Panc1 (cell line): ENCODE data around the gene SPEF1.

ENCODE experiments used
- POLR2AphosphoS5 ChIP-seq: IDR thresholded peaks from 2 replicates; pipeline ENCODE4 v1.6.1; 2012; ENCODE audit warnings: mild to moderate bottlenecking, low read depth, low read length, moderate library complexity
- REST ChIP-seq, 2 experiments: IDR thresholded peaks; 2 replicates each; pipeline ENCODE4 v1.6.1; 2011 to 2012; ENCODE audit warnings: low read depth in 2 of 2, control low read depth in 1 of 2, low read length in 1 of 2, mild to moderate bottlenecking in 1 of 2, moderate library complexity in 1 of 2; ENCODE audit not compliant: insufficient read depth in 1 of 2
- SIN3A ChIP-seq: IDR thresholded peaks from 2 replicates; pipeline ENCODE4 v1.6.1; 2012; ENCODE audit warnings: low read depth, mild to moderate bottlenecking, low read length, moderate library complexity, borderline replicate concordance; ENCODE audit not compliant: insufficient read depth
- TCF7L2 ChIP-seq: IDR thresholded peaks from 2 replicates; pipeline ENCODE4 v1.6.1; 2011; ENCODE audit warnings: mild to moderate bottlenecking, low read depth, low read length, inconsistent platforms
- TF ChIP-seq, protein P1 (sequence below): fragments of 450-650 bp; IDR thresholded peaks from 2 replicates; pipeline ENCODE4 v1.5.1; 2017; ENCODE audit warnings: mild to moderate bottlenecking

- no peak for TF ChIP-seq REST (IDR thresholded peaks at IDR 0.05; ENCODE audit: insufficient read depth in 1 of 2, low read depth in 2 of 2, low read length in 1 of 2)
- TF ChIP-seq, protein P1, sequence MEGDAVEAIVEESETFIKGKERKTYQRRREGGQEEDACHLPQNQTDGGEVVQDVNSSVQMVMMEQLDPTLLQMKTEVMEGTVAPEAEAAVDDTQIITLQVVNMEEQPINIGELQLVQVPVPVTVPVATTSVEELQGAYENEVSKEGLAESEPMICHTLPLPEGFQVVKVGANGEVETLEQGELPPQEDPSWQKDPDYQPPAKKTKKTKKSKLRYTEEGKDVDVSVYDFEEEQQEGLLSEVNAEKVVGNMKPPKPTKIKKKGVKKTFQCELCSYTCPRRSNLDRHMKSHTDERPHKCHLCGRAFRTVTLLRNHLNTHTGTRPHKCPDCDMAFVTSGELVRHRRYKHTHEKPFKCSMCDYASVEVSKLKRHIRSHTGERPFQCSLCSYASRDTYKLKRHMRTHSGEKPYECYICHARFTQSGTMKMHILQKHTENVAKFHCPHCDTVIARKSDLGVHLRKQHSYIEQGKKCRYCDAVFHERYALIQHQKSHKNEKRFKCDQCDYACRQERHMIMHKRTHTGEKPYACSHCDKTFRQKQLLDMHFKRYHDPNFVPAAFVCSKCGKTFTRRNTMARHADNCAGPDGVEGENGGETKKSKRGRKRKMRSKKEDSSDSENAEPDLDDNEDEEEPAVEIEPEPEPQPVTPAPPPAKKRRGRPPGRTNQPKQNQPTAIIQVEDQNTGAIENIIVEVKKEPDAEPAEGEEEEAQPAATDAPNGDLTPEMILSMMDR: no peak
- no peak for TF ChIP-seq POLR2AphosphoS5
- TF ChIP-seq SIN3A: no peak
- no peak for TF ChIP-seq TCF7L2
Observed at GRCh38 chr20:3735768-3736167, 45.5 kb downstream of the SPEF1 start.
